Esophagus muscularis mucosa (tissue), 3 donors: ENCODE data around the gene UBLCP1.

Source experiments
- CTCF ChIP-seq, 3 experiments: fragments of 200-600 bp in 2 of 3; fragments of 450-650 bp in 1 of 3; sonication (generic) in 2 of 3; IDR thresholded peaks; one replicate each; pipeline ENCODE4 v1.5.1; 2017 to 2019; ENCODE audit warnings: antibody characterized with exemption in 3 of 3, mild to moderate bottlenecking in 2 of 3, moderate library complexity in 1 of 3
- POLR2A ChIP-seq: fragments of 450-650 bp; IDR thresholded peaks from one replicate; pipeline ENCODE4 v1.6.1; 2017; ENCODE audit warnings: antibody characterized with exemption, moderate library complexity, mild to moderate bottlenecking, low read depth
- POLR2AphosphoS5 ChIP-seq, 2 donors: sonication (generic); formaldehyde crosslinking; IDR thresholded peaks; one replicate each; pipeline ENCODE4 v1.6.1; 2017; ENCODE audit warnings: antibody characterized with exemption in 2 of 2

GRCh38 chr5:159310511-159310910 is 47.4 kb downstream of the UBLCP1 start:
- TF ChIP-seq CTCF (IDR thresholded peaks at IDR 0.05), result no peak
- TF ChIP-seq POLR2A, result no peak
- TF ChIP-seq POLR2AphosphoS5 (IDR thresholded peaks at IDR 0.05), result no peak
